NCI-H748 treated with DMSO at 0.1 percent for 48 hours (cell line): ENCODE results near the gene FAM53B.

Experiments used
- DNase-seq: peaks from one replicate; lab custom pipeline; 2025; lab: John Stamatoyannopoulos, UW

FAM53B gene

GRCh38 chr10:124663228-124663627 is 81.0 kb downstream of the FAM53B start:
- DNase-seq, result no peak

- DNase-seq, result no peak
Measured at GRCh38 chr10:124661660-124662180, 82.5 kb downstream of the FAM53B start.

- no peak for DNase-seq
Measured at GRCh38 chr10:124660404-124661125, 83.6 kb downstream of the FAM53B start.

GRCh38 chr10:124659380-124659779 is 84.8 kb downstream of the FAM53B start:
- no peak for DNase-seq

- no peak for DNase-seq
Measured at GRCh38 chr10:124658591-124659242, 85.5 kb downstream of the FAM53B start.

- no peak for DNase-seq
Measured at GRCh38 chr10:124657806-124658205, 86.4 kb downstream of the FAM53B start.

- DNase-seq, result no peak
Measured at GRCh38 chr10:124656541-124656940, 87.6 kb downstream of the FAM53B start.

GRCh38 chr10:124656113-124656490 is 88.1 kb downstream of the FAM53B start:
- DNase-seq, result no peak

- no peak for DNase-seq
Measured at GRCh38 chr10:124655191-124656112, 88.7 kb downstream of the FAM53B start.

GRCh38 chr10:124654686-124655085 is 89.5 kb downstream of the FAM53B start:
- DNase-seq, result no peak

GRCh38 chr10:124653811-124654651 is 90.1 kb downstream of the FAM53B start:
- DNase-seq, result no peak

GRCh38 chr10:124653311-124653710 is 90.9 kb downstream of the FAM53B start:
- no peak for DNase-seq

GRCh38 chr10:124652701-124653100 is 91.5 kb downstream of the FAM53B start:
- no peak for DNase-seq

- no peak for DNase-seq
Measured at GRCh38 chr10:124652200-124652599, 92.0 kb downstream of the FAM53B start.

- DNase-seq, result no peak
Measured at GRCh38 chr10:124651402-124651891, 92.7 kb downstream of the FAM53B start.

- DNase-seq, result no peak
Measured at GRCh38 chr10:124650820-124651401, 93.3 kb downstream of the FAM53B start.

GRCh38 chr10:124650263-124650662 is 93.9 kb downstream of the FAM53B start:
- DNase-seq, result no peak

- DNase-seq, result no peak
Measured at GRCh38 chr10:124649214-124649613, 95.0 kb downstream of the FAM53B start.

GRCh38 chr10:124648738-124649137 is 95.4 kb downstream of the FAM53B start:
- DNase-seq, result no peak

- no peak for DNase-seq
Measured at GRCh38 chr10:124648131-124648475, 96.1 kb downstream of the FAM53B start.
